PC-9 (cell line): ENCODE measurements around the gene LIN52. TPM values are rescaled to one million over a fixed set of nuclear protein-coding genes. Genes with fewer than 3 reads are reported as not detected.

ENCODE experiments used
- Bru-seq: library from RNA; stranded (reverse); fragments of 400-500 nt; gene quantifications from one replicate; lab custom pipeline; 2021; lab: Mats Ljungman, UMichigan
- BruChase-seq, 2 experiments: library from RNA; stranded (reverse); fragments of 400-500 nt; gene quantifications; one replicate each; lab custom pipeline; 2021; lab: Mats Ljungman, UMichigan
- BruUV-seq: library from RNA; stranded (reverse); fragments of 400-500 nt; replicated peaks from 2 replicates; lab custom pipeline; 2021; lab: Mats Ljungman, UMichigan
- CTCF ChIA-PET: fragments of 300-600 bp; sonication (Branson Sonifier 250); formaldehyde crosslinking; loops from one replicate; lab custom pipeline; 2022; ENCODE audit warnings: antibody characterized with exemption; lab: Charles Lee
- POLR2A ChIA-PET: fragments of 300-600 bp; sonication (Branson Sonifier 250); formaldehyde crosslinking; loops from one replicate; lab custom pipeline; 2022; ENCODE audit warnings: antibody characterized with exemption; ENCODE audit not compliant: unreplicated experiment; lab: Charles Lee
- DNase-seq, 2 experiments: peaks; one replicate each; pipeline versions ENCODE4 v3.0.0 to v3.0.0-alpha.2; 2015 to 2022; ENCODE audit warnings: mixed read lengths in 1 of 2
- H2AFZ ChIP-seq: fragments of 200-600 bp; sonication (generic); 2 replicates; pipeline ENCODE4 v1.8.1; 2017; ENCODE audit warnings: antibody characterized with exemption
- H3F3A ChIP-seq: fragments of 200-600 bp; sonication (generic); 2 replicates; pipeline ENCODE4 v1.8.1; 2017; ENCODE audit warnings: antibody characterized with exemption, mild to moderate bottlenecking, low read depth; ENCODE audit not compliant: insufficient read depth
- H3K27ac ChIP-seq: fragments of 200-600 bp; sonication (generic); 2 replicates; pipeline ENCODE4 v1.6.1; 2016; ENCODE audit warnings: mixed run types
- H3K27me3 ChIP-seq: fragments of 200-600 bp; sonication (generic); 2 replicates; pipeline ENCODE4 v1.6.1; 2016; ENCODE audit warnings: low read depth, mixed run types; ENCODE audit not compliant: insufficient read depth
- H3K36me3 ChIP-seq: fragments of 200-600 bp; sonication (generic); 2 replicates; pipeline ENCODE4 v1.6.1; 2016; ENCODE audit warnings: low read depth, mixed run types
- H3K4me1 ChIP-seq: fragments of 200-600 bp; sonication (generic); replicated peaks from 2 replicates; pipeline ENCODE4 v1.6.1; 2016; ENCODE audit warnings: mixed run types; ENCODE audit not compliant: insufficient read depth
- H3K4me2 ChIP-seq: fragments of 200-600 bp; sonication (generic); 2 replicates; pipeline ENCODE4 v1.6.1; 2017; ENCODE audit warnings: mixed run types
- H3K4me3 ChIP-seq: fragments of 200-600 bp; sonication (generic); 2 replicates; pipeline ENCODE4 v1.6.1; 2016; ENCODE audit warnings: mixed run types
- H3K79me2 ChIP-seq: fragments of 200-600 bp; sonication (generic); 2 replicates; pipeline ENCODE4 v1.6.1; 2017; ENCODE audit warnings: low read depth, mixed run types
- H3K9me2 ChIP-seq: fragments of 200-600 bp; sonication (generic); 2 replicates; pipeline ENCODE4 v1.8.1; 2017; ENCODE audit warnings: mild to moderate bottlenecking; ENCODE audit not compliant: insufficient read depth
- H3K9me3 ChIP-seq: fragments of 200-600 bp; sonication (generic); 2 replicates; pipeline ENCODE4 v1.8.1; 2016; ENCODE audit warnings: low read depth; ENCODE audit not compliant: insufficient read depth
- H4K20me1 ChIP-seq: fragments of 200-600 bp; sonication (generic); 2 replicates; pipeline ENCODE4 v1.8.1; 2017; ENCODE audit not compliant: insufficient read depth
- CTCF ChIP-seq: fragments of 200-600 bp; sonication (generic); conservative IDR thresholded peaks from 2 replicates; pipeline ENCODE4 v1.6.1; 2017; ENCODE audit warnings: mixed run types, antibody characterized with exemption, mild to moderate bottlenecking, moderate library complexity
- EZH2 ChIP-seq: fragments of 200-600 bp; sonication (generic); IDR thresholded peaks from 2 replicates; pipeline ENCODE4 v1.8.0; 2017; ENCODE audit warnings: antibody characterized with exemption, low read depth
- intact Hi-C: fragments of 100-400 bp; cut with micrococcal nuclease; formaldehyde crosslinking; loops from one replicate; pipeline ENCODE4 v1.10.0; 2022; ENCODE audit not compliant: unreplicated experiment
- long read RNA-seq: library from polyadenylated mRNA; stranded (forward); transcript quantifications from one replicate; pipeline ENCODE4 v2.0.0, GENCODE V29; 2022
- total RNA-seq: library from RNA; stranded (reverse); gene quantifications from 2 replicates; pipeline ENCODE4 v1.2.3, GENCODE V29; 2021

Gene LIN52
- total RNA-seq (18.8 TPM in 2 replicates), Bru-seq, nascent RNA (percentile 88 among the genes with signal in this experiment), BruChase-seq, experiment 1, labeled RNA remaining after a 2-hour chase (percentile 80 among the genes with signal in this experiment), BruChase-seq, experiment 2, labeled RNA remaining after a 6-hour chase (percentile 71 among the genes with signal in this experiment)
- long read RNA-seq, transcript LIN52-202 (6 exons, 585 nt): minor isoform, 6 of 87 reads
- long read RNA-seq, transcript LIN52-205 (6 exons, 2,776 nt): major isoform, 61 of 87 reads
- long read RNA-seq, partial matches to known transcripts: 5 of 87 reads
- long read RNA-seq, other reads (novel, unspliced or antisense): 15 of 87 reads

- no peaks in the 10 kb centered on the region for H3K9me3 ChIP-seq
- TF ChIP-seq EZH2 (no peak), CTCF (0 out of 2 replicates have a peak, but pooled peaks have one; percentile 28)
- intact Hi-C loops: loop anchor here (1.0 kb wide), 2 partner anchors 22 to 66 kb away; no protein-coding TSS in a partner anchor
- ChIA-PET CTCF (no interaction called here), POLR2A (interaction anchor here (0.6 to 0.7 kb wide), 2 partner anchors 19 to 170 kb away, joined by 3 to 4 read pairs; no protein-coding TSS in a partner anchor)
- H3K4me1 ChIP-seq: peaks cover 21% of the 10 kb centered on the region
- H3F3A ChIP-seq: no peaks in the 10 kb centered on the region; the same call in 1 of the 2 replicates
- no peaks in the 10 kb centered on the region for H4K20me1 ChIP-seq
- H3K27me3 ChIP-seq: no peaks in the 10 kb centered on the region
- BruUV-seq: no TSS peak
- H3K27ac ChIP-seq: peak within 1 kb of the TSS; percentile 63
- H3K4me3 ChIP-seq: peak within 1 kb of the TSS; percentile 80
- no peaks in the 10 kb centered on the region for H3K36me3 ChIP-seq
- peak; percentile 100 for DNase-seq
- peaks cover 19% of the 10 kb centered on the region for H3K79me2 ChIP-seq
- peak within 1 kb of the TSS; percentile 100 for H3K4me2 ChIP-seq
- H3K9me2 ChIP-seq: no peaks in the 10 kb centered on the region
- H2AFZ ChIP-seq: peak within 1 kb of the TSS; percentile 97
Measured at GRCh38 chr14:74084277-74085046, at the start of gene LIN52, which contains the start of gene ALDH6A1. Gene LIN52 (plus strand): TSS chr14:74084956. CDS start chr14:74084975, 19 bp downstream. Gene ALDH6A1 (minus strand): TSS chr14:74084453. CDS start chr14:74084394, 59 bp downstream.

- TF ChIP-seq CTCF (no peak), EZH2 (no peak)
- DNase-seq: no peak
- no peaks in the 10 kb centered on the region for H3F3A ChIP-seq
Measured at GRCh38 chr14:74035556-74035955, 49.2 kb upstream of the LIN52 start.

More at GRCh38 chr14:74035556-74035955, 49.2 kb upstream of the LIN52 start:
- Histone ChIP-seq H3K4me3 (no peak overlapping the region), H3K27ac (no peak overlapping the region), H3K9me3 (no peaks in the 10 kb centered on the region), H4K20me1 (no peaks in the 10 kb centered on the region), H3K79me2 (no peaks in the 10 kb centered on the region), H3K4me1 (no peaks in the 10 kb centered on the region), H3K4me2 (no peak overlapping the region), H3K27me3 (no peaks in the 10 kb centered on the region), H3K36me3 (no peaks in the 10 kb centered on the region), H3K9me2 (peaks cover 3% of the 10 kb centered on the region; the same call in 1 of the 2 replicates), H2AFZ (no peak overlapping the region)
- ChIA-PET POLR2A (no interaction called here), CTCF (interaction anchor here (0.6 kb wide), 1 partner anchor 66 kb away, joined by 4 read pairs; no protein-coding TSS in a partner anchor)
- intact Hi-C loops: loop anchor here (5.0 to 10.0 kb wide), 2 partner anchors 217 to 311 kb away; no protein-coding TSS in a partner anchor
- BruUV-seq: no TSS peak
